Activated T-cell treated with anti-CD3 and anti-CD28 coated beads, Interleukin-2, amount 50 U/mL, for 24 hours (primary cell): ENCODE measurements around the gene PRRG3.
A peak's percentile ranks its signal among the peaks of the same experiment; 100 is the strongest.

Source experiments
- DNase-seq: peaks from one replicate; pipeline ENCODE4 v3.0.0-alpha.2; 2020
- H3K27ac Mint-ChIP-seq: 2 replicates; pipeline ENCODE4 v1.8.0; 2020; ENCODE audit warnings: mild to moderate bottlenecking, mixed read lengths
- H3K27me3 Mint-ChIP-seq: 2 replicates; pipeline ENCODE4 v1.8.0; 2020; ENCODE audit warnings: mixed read lengths
- H3K36me3 Mint-ChIP-seq: 2 replicates; pipeline ENCODE4 v1.8.0; 2020; ENCODE audit warnings: low read depth, mixed read lengths
- H3K4me1 Mint-ChIP-seq: 2 replicates; pipeline ENCODE4 v1.8.0; 2020; ENCODE audit warnings: low read depth, mixed read lengths
- H3K4me3 Mint-ChIP-seq: 2 replicates; pipeline ENCODE4 v1.8.0; 2020; ENCODE audit warnings: mild to moderate bottlenecking, moderate library complexity, mixed read lengths
- H3K9me3 Mint-ChIP-seq: 2 replicates; pipeline ENCODE4 v1.8.0; 2020; ENCODE audit warnings: mixed read lengths

Gene PRRG3

DNA sequence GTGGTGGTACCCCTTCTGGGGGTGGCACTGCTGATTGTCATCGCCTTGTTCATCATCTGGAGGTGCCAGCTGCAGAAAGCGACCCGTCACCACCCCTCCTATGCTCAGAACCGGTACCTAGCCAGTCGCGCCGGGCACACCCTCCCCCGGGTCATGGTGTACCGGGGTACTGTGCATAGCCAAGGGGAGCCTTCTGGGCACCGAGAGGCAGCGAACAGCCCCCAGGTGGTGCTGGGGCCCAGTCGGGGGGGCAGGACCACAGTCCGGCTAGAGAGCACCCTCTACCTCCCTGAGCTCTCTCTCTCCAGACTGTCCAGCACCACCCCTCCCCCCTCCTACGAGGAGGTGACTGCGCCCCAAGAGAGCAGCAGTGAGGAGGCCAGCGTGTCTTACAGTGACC lies 5.3 kb downstream of the PRRG3 start:
- Mint-ChIP-seq H3K4me1 (peaks cover 1% of the 10 kb centered on the region), H3K4me3 (no peak overlapping the region), H3K27me3 (peaks cover 14% of the 10 kb centered on the region), H3K36me3 (no peaks in the 10 kb centered on the region), H3K9me3 (no peaks in the 10 kb centered on the region), H3K27ac (no peak overlapping the region)
- no peak for DNase-seq

DNA sequence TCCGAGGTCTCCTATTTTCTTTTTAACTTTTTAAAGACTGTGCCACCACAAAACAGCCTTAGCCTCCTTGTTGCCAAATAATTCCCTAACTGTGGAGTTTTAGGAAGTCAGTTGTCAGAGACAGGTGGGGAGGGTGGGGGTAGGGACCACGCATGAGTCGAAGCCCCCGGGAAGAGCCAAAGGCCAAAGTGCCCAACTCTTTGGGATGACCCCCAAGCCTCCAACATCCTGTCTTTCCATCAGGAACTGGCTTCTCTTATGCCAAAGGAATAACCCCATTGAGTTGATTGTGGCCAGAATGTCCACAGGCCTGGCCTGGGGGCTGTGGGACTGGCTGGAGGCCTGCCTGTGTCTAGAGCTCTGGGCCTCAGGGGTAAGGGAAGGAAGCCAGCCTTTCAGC lies 5.8 kb downstream of the PRRG3 start:
- Mint-ChIP-seq H3K27ac (no peak overlapping the region), H3K36me3 (no peaks in the 10 kb centered on the region), H3K4me1 (no peaks in the 10 kb centered on the region), H3K27me3 (peaks cover 9% of the 10 kb centered on the region), H3K9me3 (no peaks in the 10 kb centered on the region), H3K4me3 (no peak overlapping the region)
- DNase-seq = no peak

DNA sequence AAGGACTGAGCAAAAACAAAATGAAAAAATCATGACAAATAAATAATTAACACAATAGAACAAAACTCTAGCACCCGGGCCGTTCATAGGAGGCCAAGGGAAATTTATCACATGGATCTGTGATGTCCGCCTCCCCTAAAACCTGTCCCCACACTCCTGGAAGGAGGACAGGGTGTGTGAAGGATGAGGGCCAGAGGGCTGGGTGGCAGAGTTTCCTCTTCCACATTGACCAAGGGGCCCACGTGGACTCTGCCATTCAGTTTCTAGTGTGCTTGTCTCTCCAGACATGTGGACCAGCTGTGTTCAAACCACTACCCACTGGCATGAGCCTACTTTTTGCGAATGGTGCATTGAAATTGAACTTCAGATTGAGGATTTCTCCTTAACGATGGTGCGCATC lies 6.3 kb downstream of the PRRG3 start:
- DNase-seq = no peak
- no peaks in the 10 kb centered on the region for H3K4me1 Mint-ChIP-seq
- H3K9me3 Mint-ChIP-seq = no peaks in the 10 kb centered on the region
- no peak overlapping the region for H3K27ac Mint-ChIP-seq
- H3K27me3 Mint-ChIP-seq = peaks cover 6% of the 10 kb centered on the region
- no peaks in the 10 kb centered on the region for H3K36me3 Mint-ChIP-seq
- no peak overlapping the region for H3K4me3 Mint-ChIP-seq

DNA sequence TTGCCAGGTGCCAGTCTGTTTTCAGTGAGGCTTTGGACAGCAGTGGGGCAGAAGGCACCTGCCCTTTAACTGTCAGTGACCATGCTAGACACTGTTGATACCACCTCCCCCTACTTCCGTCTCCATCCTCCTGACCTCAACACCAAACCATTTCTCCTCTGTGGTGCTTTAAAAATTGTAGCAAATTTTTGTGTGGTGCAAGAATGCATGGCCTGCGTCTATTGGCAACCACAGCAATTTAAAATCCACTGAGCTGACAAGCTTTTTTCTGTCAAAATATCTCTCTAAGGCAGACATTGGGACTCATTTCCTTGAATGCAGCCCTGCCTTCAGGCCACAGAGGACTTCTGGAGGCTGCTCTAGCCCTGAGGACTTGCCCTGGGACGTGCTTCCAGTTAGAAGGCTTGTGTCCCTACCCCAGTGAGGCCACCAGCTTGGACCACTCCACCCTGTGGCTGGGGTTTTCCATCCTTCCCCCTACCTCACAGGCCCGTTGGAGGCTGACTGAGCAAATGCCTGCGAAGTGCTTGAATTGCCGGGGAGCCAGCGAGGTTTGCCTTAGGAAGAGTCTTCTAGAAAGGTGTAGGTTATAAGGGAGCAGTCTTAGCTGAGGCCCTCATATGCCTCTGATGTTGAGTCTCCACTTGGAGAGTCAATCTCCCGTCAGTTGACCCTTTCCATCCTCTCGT lies 6.9 kb downstream of the PRRG3 start:
- no peaks in the 10 kb centered on the region for H3K9me3 Mint-ChIP-seq
- DNase-seq = no peak
- no peak overlapping the region for H3K4me3 Mint-ChIP-seq
- no peak overlapping the region for H3K27ac Mint-ChIP-seq
- H3K27me3 Mint-ChIP-seq = peaks cover 7% of the 10 kb centered on the region
- H3K36me3 Mint-ChIP-seq = no peaks in the 10 kb centered on the region
- H3K4me1 Mint-ChIP-seq = no peaks in the 10 kb centered on the region

DNA sequence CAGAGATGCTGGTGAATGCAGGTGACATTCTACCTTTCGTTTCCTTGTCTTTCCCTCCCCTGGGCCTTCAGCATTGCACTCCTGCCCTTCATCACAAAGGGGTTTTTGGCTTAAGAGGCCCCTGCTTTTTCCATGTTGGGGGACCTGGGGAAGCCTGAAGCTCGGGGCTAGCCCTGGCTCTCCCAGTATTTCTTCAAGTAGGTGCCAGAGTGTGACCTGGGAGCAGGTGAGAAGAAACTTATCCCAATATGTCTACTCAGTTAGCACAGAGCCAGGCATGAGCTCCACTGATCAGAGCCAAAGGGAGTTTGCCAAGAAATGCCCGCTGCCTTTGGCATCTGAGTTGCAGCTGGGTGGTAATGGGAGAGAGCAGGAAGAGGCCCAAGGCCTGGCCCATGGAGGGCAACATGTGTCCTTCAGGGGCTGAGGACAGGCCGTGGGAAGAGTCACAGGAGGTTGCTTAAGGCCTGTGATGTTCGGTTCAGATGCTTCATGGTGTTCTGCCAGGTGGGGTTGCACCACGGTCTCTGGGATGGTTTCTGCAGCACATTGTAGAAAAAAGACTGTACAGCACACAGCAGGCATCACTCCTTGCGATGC lies 7.6 kb downstream of the PRRG3 start:
- Mint-ChIP-seq H3K27me3 (peaks cover 6% of the 10 kb centered on the region), H3K4me3 (no peak overlapping the region), H3K27ac (no peak overlapping the region), H3K36me3 (no peaks in the 10 kb centered on the region), H3K4me1 (no peaks in the 10 kb centered on the region), H3K9me3 (no peaks in the 10 kb centered on the region)
- DNase-seq = no peak

DNA sequence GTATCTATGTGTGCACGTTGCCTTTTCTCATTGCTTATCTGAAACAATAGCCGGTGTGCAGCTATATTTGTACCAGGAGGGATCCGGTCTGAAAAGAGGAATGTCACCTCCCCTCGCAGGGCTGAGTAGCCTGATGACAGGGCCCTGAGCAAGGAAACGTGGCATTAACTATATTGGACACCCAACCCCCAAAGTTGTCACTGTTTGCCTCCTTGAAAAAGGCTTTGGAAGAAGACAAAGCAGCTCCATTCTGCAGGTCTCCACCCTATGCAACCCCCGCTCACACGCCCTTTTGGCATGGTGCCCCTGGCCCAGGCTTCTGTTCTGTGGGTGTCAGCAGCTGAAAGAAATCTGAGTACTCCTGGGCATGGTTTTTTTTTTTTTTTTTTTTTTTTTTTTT lies 8.2 kb downstream of the PRRG3 start:
- DNase-seq = no peak
- H3K36me3 Mint-ChIP-seq = no peaks in the 10 kb centered on the region
- no peak overlapping the region for H3K4me3 Mint-ChIP-seq
- H3K27me3 Mint-ChIP-seq = peaks cover 6% of the 10 kb centered on the region
- no peaks in the 10 kb centered on the region for H3K9me3 Mint-ChIP-seq
- H3K4me1 Mint-ChIP-seq = no peaks in the 10 kb centered on the region
- no peak overlapping the region for H3K27ac Mint-ChIP-seq

DNA sequence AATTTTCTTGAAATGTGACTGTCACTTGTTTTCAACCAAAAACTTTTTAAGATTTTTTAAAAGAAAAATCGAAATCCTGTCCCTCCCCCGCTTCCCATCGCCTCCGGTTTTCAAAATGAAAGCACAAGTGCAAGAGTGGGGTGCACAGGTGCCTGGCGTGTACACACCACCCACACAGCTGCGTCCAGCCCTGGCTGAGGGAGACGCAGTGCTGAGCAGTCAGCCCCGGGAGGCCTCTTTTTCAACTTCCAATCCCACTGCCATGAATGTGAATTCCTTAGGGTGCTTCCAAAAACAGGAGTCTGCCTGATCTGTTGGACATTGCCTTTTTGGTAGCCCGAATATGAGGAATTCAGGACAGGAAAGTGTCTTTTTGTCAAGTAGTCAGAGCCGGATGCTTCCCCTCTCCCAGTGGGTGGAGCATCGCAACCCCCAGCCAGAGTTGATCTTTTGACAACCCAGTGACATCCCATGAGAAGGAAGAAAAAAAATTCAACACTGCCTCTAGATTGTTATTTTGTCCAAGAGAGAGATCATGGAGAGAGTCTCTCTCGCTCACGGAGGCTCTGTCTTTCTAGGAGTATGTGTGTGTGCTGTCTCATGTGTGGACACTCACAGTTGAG lies 8.9 kb downstream of the PRRG3 start:
- H3K4me3 Mint-ChIP-seq = no peak overlapping the region
- H3K36me3 Mint-ChIP-seq = no peaks in the 10 kb centered on the region
- H3K4me1 Mint-ChIP-seq = no peaks in the 10 kb centered on the region
- peaks cover 6% of the 10 kb centered on the region for H3K27me3 Mint-ChIP-seq
- DNase-seq = no peak
- H3K9me3 Mint-ChIP-seq = no peaks in the 10 kb centered on the region
- H3K27ac Mint-ChIP-seq = no peak overlapping the region

DNA sequence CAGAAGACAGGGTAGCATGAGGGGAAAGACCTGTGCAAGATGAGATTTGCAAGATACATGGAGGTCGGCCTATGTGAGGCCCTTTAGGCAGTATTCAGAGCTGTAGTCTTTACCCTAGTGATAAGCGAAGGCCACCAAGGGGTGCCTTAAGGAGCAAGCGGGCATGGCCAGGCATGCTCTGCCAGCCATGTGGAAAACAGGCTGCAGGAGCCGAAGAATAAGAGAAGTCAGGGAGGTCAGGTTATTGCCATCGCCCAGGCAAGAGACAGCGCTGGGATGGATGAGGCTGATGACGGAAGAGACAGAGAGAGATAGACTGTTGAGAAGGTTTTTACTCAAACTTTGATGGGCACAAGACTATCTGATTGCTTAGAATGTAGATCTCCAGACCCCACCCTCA lies 13.6 kb downstream of the PRRG3 start:
- Mint-ChIP-seq H3K4me3 (no peak overlapping the region), H3K4me1 (no peaks in the 10 kb centered on the region), H3K36me3 (no peaks in the 10 kb centered on the region), H3K27me3 (peaks cover 27% of the 10 kb centered on the region), H3K27ac (no peak overlapping the region), H3K9me3 (no peaks in the 10 kb centered on the region)
- no peak for DNase-seq

DNA sequence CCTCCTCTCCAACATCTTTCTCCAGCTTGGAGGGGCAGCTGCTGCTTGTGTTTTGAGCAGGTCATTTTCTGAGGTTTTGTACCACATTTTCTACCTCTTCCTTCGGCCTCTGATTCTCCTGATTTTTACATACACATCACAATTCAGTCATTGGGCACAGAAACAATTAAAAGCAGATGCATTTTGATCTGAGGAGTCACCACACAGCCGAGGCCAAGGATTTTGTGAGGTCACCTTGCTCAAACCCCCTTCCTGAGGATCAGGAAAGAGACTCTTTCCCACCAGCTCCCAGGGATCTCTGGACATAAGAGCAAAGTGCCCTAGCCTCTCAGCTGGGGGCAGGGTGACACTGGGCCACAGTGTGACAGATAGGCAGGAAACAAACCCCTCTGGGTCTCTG lies 15.2 kb downstream of the PRRG3 start:
- no peak overlapping the region for H3K27ac Mint-ChIP-seq
- H3K4me3 Mint-ChIP-seq = no peak overlapping the region
- no peaks in the 10 kb centered on the region for H3K36me3 Mint-ChIP-seq
- no peak for DNase-seq
- H3K9me3 Mint-ChIP-seq = no peaks in the 10 kb centered on the region
- H3K27me3 Mint-ChIP-seq = peaks cover 23% of the 10 kb centered on the region
- no peaks in the 10 kb centered on the region for H3K4me1 Mint-ChIP-seq

DNA sequence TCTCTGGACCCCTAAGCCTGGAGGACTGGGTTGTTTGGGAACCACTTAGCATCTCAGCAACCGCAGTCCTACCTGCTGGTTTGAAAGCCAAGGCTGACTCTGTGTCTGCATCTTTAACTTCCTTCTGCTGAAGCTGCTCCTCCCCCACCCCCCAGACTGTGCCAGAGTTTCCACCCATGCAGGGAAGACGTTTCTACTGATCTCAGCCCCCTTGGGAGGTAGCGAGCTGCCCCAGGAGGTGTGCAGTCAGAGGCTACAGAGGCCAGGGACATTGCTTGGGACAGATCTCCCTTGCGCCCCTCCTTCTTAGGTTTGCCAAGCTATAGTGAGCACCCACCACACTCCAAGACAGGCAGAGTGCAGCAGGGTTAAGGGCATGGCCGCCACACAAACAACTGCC lies 15.9 kb downstream of the PRRG3 start:
- H3K27me3 Mint-ChIP-seq = peaks cover 29% of the 10 kb centered on the region
- DNase-seq = no peak
- no peaks in the 10 kb centered on the region for H3K9me3 Mint-ChIP-seq
- H3K4me3 Mint-ChIP-seq = no peak overlapping the region
- no peaks in the 10 kb centered on the region for H3K4me1 Mint-ChIP-seq
- H3K36me3 Mint-ChIP-seq = no peaks in the 10 kb centered on the region
- H3K27ac Mint-ChIP-seq = no peak overlapping the region

DNA sequence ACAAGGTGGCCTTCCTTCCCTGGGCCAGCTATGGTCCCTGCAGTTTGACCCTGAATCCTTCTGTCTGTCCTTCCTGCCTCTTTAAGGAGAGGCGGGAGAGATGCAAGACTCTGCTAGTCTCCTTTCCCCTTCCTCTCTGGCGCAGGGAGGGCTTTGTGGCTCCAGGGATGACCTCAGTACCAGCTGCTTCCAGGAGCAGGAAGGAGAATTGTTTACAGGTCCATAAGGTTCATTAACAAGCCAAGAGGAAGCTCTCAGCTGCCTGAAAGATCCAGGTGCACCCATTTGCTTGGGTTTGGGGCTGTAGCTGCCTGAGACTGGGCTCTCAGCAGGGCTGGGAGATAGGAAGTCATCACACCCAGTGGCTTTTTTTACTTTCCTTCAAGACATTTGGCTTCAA lies 16.5 kb downstream of the PRRG3 start:
- Mint-ChIP-seq H3K9me3 (no peaks in the 10 kb centered on the region), H3K4me1 (no peaks in the 10 kb centered on the region), H3K36me3 (no peaks in the 10 kb centered on the region), H3K27me3 (peaks cover 35% of the 10 kb centered on the region), H3K27ac (no peak overlapping the region), H3K4me3 (no peak overlapping the region)
- no peak for DNase-seq

DNA sequence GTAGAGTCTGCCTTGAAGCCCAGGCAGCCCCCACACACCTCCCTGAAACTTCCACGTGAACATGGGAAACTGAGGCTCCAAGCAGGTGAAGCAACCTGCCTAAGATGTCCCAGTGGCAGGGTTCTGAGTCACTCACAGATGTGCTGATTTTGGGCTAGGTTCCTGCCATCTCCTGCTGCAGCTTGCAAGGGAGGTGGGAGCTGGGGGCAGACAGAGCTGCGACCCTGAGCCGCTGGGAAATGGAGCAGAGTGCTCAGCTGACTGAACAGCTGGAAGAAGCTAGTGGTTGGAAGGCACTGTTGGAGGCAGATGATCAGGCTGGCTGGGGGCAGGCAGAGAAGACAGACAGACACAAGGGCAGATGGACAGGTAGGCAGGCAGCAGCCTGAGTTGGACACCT lies 17.0 kb downstream of the PRRG3 start:
- no peak overlapping the region for H3K4me3 Mint-ChIP-seq
- DNase-seq = no peak
- peaks cover 35% of the 10 kb centered on the region for H3K27me3 Mint-ChIP-seq
- H3K9me3 Mint-ChIP-seq = no peaks in the 10 kb centered on the region
- H3K27ac Mint-ChIP-seq = no peak overlapping the region
- no peaks in the 10 kb centered on the region for H3K4me1 Mint-ChIP-seq
- H3K36me3 Mint-ChIP-seq = no peaks in the 10 kb centered on the region

DNA sequence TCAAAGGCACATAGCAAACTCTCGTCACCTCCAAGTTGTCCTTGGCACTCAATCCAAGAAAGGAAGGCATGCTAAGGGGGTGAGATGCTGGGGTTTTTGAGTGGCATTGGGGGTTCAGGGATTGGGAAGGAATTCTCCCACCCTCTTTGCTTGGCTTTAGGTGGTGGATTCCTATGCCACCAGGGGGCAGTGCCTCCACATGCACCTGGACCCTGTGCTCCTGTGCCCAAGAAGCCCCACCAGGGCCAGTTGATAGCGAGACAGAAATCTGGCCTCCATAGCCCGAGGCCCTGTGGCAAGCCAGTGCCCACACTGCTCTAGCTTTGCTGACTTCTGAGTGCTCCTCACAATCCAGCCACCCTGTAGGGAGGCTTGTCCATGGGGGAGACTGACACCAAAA lies 18.6 kb downstream of the PRRG3 start:
- Mint-ChIP-seq H3K4me3 (no peak overlapping the region), H3K9me3 (no peaks in the 10 kb centered on the region), H3K27ac (no peak overlapping the region), H3K36me3 (no peaks in the 10 kb centered on the region), H3K4me1 (no peaks in the 10 kb centered on the region), H3K27me3 (peaks cover 41% of the 10 kb centered on the region)
- peak; percentile 28 for DNase-seq

DNA sequence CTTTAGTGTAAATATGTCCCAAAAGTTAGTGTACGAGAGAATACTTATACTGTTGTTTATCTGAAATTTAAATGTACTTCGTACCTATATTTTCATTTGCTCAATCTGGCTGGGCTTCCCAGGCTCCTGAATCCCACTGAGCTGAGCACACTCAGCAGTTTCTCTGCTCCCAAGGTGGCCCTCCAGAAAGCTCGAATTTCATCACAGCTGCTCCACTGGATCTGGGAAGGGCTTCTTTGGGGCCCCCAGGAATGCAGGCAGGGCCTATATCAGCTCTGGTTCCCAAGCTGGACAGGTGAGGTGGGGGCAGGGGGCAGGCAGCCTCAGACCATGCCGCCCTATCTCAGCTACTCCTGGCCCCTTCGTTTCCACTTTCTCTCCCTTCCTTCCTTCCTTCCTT lies 19.1 kb downstream of the PRRG3 start:
- peaks cover 41% of the 10 kb centered on the region for H3K27me3 Mint-ChIP-seq
- no peaks in the 10 kb centered on the region for H3K4me1 Mint-ChIP-seq
- H3K36me3 Mint-ChIP-seq = no peaks in the 10 kb centered on the region
- no peaks in the 10 kb centered on the region for H3K9me3 Mint-ChIP-seq
- H3K4me3 Mint-ChIP-seq = no peak overlapping the region
- no peak overlapping the region for H3K27ac Mint-ChIP-seq
- no peak for DNase-seq

DNA sequence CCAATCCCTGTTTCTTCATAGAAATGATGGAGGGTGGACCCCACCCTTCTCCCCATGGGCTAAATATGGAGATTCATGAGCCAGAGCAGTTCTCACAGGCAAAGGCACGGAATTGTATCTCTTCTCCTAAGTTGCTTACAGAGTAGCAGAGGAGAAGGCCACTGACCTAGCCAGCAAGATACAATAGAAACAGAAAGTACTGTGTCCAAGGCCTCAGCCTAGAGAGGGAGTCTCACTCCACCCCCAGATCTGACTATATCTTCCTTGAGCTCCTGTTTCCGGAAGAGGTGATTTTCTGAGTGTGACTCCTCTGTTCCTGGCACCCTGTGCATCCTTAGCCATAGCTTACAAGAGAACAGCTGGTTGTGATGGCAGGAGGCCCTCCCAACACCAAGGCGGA lies 20.5 kb downstream of the PRRG3 start, which contains the start of gene FATE1:
TSS of gene FATE1 (plus strand) at position 284 of the 400 bp plus-strand sequence. CDS start at position 369, 85 bp downstream.
- DNase-seq = no peak
- Mint-ChIP-seq H3K4me1 (no peaks in the 10 kb centered on the region), H3K27ac (no peak within 1 kb of the TSS), H3K4me3 (no peak within 1 kb of the TSS), H3K27me3 (peaks cover 40% of the 10 kb centered on the region), H3K9me3 (no peaks in the 10 kb centered on the region), H3K36me3 (no peaks in the 10 kb centered on the region)
